Stromal cell of bone marrow (primary cell): ENCODE data around the gene PSMB4.

Experiments used
- DNase-seq: peaks from one replicate; pipeline ENCODE4 v3.0.0-alpha.2; 2012; ENCODE audit warnings: low read depth

Gene PSMB4

DNA sequence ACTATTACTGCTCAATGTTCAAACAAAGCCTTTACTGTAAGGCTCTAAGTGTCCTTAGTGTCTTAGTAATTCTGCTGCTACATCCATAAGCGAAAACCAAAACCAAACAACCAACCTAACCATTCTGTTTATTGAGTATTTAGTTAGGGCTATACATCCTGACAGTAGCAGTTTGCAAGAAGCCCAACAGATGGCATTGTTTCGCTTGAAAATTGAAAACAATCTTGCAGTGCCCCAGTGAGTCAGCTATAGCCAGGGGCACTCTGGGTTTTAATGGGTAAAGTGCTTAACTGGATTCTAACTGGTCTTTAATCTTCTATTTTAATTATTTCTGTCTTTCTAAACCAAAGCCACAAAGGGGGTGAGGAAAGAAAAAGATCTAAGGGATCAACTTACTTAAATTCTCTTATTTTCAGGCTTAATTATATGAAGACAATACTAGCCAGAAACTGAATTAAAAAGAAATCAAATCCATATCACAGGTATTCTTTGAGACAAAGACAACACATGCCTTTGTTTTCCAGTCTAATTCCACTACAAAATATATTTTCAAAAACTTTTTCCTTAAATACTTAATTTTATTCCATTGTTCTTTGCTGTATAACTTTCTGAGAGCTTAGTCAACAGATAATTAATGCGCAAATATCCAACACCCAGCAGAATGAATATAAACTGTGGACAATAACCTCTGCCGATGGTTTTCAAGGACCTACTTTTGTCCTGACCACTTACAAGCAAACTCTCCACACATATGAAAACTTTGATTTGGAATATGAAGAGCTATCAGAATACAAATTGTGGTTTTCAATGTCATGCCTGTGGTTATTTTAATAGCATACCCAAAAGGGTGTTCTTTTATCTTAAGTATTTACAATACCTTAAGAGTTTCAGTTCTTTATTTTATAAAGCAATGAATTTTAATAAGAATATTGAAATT lies 44.7 kb downstream of the PSMB4 start:
- DNase-seq, result peak; percentile 70

DNA sequence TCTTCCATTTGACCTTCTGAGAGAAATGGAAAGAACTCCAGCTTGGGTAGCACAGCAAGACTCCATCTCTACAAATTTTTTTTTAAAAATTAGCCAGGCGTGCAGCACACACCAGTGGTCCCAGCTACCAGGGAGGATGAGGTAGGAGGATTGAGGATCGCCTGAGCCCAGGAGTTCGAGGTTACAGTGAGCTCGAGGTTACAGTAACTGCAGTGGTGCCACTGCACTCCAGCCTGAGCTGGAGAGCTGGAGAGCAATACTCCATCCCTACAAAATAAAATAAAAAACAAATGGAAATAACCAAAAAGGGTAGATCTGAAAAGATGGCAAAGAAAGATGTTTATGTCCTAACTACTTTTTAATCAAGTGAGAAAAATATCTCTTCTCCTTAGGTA lies 45.4 kb downstream of the PSMB4 start:
- DNase-seq, result no peak

DNA sequence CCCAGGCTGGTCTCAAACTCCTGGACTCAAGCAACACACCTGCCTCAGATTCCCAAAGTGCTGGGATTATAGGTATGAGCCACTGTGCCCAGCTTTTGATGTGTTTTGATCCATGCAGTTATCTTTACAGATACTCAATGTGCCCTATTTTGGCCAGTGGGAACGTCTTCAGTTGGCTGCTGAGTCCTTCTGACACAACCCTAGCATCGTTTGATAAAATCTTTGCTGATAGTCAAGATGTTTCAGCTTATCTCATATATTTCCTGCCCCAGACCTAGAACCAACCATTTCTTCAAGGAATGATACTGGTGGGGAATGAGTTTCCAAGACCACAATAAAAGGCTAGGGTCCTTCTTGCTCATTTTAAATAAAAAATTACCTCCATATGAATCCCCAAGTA lies 48.3 kb downstream of the PSMB4 start:
- no peak for DNase-seq
